HG02852 (cell line): Measurements from ENCODE around the gene ITGA8.
"Not testable (repeated sequence)": the region's sequence is repeated elsewhere in the genome, so short reads cannot be mapped to it uniquely, and the experiment has no call there.

Experiments
- ATAC-seq: cut with Tn5 transposase; IDR thresholded peaks from one replicate; pipeline ENCODE4 v1.9.1; 2021; ENCODE audit warnings: mild to moderate bottlenecking, moderate library complexity; ENCODE audit not compliant: unreplicated experiment

The ITGA8 gene

DNA sequence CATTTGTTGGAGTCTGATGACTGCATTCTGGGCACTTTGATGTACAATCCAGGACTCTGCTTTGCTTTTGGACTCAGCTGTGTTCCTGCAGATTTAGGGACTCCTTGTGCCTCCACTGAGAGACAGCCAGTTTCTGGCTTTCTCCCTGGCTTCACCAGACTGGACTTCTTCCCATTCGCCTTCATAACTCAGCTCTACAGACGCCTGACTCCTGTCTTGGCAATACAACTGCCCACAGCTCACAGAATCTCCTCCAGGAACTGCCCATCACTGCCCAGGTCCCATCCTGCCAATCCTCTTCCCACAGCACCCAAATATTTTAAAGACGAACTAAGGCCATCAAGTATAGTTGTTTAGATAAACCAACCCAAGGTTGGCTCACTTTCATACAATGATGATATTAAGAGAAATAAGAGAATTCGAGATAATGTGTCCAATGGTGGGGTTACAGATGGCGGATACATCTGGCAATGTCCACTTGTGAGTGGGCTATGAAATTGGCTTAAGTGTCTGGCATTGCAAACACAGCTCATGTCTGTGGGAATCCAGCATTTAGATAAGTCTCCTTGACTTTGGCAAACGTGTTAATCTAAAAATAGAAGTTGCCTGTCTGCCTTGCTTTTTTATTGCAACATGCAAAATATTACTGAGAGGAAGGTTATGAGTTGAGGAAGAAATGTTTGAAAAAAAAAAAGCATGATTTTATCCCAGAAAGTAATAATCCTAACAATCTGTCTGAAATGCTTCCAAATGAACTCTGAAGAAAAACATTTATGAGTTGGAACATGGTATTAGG is 95.1 kb downstream of the ITGA8 start:
- ATAC-seq, result no peak

DNA sequence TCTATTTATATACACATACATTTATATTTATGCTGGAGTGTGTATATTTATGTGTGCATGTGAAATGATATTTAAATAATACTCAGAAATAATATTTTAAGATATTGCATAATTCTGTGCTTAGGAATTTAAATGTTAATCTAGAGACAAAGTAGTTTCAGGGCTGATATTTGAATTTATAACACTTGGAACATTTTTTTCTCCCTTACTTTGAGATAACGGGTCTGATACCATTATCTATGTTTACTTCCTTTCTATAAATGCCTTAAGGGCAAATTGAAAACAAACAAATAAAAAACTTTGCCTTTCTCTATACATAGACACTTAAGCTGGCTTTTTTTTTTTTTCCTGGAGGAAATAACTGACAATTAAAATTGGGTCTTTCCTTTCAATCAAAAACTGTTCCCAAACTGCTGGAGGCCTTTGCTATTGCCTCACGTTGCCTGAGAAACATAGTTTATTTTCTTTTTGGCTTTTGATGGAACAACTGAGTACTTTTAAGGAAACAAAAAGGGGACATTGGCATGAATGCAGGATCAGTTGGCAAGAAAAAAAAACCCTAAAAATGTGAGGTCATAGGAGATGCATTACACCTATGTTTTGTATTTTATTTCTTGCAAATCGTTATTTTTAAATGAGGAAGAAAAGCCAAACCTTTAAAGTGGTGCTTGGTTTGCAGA is 98.7 kb downstream of the ITGA8 start:
- ATAC-seq, result no peak

DNA sequence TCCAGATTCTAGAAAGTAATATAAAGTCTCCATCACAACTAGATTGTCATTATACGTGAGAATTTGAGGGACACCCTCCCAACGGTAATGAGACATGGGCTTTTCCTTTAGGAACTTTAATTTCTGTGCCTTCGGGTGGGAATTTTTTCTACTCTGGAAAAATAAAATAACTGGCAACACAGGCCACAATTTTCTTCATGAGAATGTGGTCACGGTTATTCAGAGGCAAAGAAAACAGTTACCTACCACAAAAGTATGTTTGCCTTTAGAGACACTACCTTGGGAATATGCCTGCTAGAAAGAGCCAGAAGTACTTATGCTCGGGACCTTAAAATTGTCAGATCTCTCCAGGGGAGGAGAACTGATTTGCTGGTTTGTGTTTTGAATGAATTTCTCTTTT is 99.4 kb downstream of the ITGA8 start:
- ATAC-seq, result no peak

DNA sequence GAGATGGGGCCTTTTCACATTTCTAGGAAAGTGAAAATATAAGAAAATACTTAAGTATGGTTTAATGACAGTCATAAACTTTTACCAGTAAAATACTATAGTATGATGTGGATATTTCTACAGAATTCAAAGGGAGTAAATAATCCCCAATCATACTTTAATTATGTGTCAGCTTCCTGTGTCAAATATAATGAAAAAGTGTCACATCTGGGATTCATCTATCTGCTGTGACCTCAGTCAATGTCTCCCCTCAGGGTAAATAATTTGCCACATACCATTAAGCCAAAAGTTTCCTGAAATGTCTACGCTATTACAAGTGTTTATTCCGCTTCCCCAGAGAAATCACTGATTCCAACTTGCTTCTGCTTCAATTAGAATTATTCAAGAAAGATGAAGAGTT is 110.5 kb downstream of the ITGA8 start:
- no peak for ATAC-seq

DNA sequence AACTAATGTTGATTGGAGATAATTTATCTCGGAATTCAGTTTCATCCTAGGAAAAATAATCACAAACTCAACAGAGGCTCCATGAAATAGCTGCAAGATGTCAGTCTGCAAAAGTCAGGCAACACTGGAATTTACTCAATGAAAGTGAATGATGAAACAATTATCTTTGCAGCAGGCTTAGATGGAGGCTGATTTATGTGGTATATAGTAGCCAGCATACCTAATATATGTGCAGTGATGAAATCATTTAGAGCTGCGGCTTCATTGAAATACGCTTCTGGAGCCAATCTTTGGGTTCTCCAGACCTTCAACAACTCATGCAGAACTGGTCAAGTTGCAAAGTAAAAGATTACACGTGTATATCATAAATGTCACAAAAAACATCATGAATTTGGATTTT is 113.3 kb downstream of the ITGA8 start:
- ATAC-seq, result no peak

DNA sequence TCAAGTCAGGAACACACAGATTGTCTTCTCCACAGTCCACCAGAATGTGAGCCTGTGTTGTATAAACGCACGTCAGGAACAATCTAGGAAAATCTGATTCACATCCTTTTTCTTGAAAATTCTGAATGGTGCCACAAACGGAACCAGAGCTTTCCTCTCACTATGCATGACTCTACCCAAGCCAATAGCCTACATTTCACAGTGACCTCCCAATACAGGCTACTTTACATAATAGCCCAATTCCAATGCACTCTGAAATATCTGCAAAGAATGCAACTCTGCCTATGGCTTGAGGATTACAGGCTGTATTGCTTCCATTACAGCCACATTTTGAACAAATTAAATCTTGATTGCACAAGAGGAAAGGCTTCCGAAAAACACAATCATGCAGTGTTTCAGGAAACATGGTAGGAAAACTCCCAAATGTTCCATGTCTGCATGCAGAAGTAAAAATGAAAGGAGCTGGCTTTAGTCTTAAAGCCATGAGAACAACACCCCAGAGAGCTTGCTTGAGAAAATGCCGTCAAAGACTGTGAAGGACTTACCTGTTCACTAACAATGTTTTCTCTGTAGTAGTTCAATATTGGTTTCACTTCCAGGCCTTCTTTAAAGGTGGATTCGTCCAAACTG is 113.9 kb downstream of the ITGA8 start:
- no peak for ATAC-seq

DNA sequence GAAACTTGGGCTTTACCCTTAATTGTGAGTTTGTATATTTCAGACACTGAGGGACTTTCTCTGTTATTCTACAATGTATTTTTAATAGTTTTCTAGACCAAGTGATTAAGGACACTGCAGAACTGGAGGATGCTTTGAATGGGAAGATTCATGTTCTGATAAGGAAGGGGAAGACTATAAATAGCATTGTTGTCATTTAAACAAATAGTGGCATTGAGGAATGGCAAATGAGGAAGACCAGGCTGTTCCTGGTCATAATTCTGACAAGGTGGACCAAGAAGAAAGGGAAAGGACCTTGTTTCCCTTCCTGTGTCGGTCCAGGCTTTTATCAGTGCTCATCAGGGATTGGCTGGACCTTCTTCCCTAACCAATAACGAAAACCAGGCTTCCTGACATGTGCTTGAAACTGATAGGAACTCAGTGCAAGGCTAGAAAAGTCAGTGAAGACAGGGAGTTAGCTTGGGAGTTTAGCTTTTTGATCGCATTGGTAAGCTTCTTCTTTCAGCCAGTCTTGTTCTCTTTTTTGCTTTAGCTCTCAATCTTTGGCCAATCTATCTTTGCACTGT is 116.2 kb downstream of the ITGA8 start:
- ATAC-seq, result no peak

DNA sequence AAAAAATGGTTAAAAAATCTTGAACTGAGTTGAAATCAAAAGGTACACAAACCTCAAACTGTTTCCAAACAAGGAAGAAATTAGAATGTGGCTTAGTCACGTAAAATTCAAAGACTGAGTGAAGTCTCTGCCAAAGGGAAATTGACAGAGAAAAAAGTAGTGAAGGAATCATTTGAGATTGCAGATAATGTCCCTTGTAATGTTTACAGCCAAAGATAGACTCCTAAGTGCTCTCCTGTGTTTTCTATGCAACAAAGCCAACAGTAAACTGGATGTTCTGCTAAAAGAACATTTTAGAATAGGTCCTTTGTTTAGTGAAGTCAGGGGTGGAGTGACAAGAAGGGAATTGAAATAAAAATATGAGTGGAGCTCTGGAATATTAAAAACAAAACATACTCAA is 117.9 kb downstream of the ITGA8 start:
- ATAC-seq, result no peak

DNA sequence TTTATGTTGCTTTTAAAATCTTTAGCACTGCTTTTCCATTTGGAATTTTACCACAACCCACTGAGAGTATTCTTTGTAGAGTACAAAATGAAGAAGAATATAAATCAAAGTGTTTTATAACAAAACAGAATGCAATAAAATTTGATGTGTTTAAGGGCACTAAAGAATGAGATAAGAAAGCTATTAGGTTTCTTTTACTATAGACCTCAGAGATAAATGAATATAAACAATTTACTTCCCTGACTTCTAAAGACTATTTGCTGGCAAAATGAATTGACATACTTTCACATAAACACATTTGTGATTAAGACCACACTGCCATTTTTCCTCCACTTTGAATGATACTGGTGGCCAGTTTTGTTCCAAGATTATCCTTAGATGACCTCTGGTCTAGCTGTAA is 124.5 kb downstream of the ITGA8 start:
- ATAC-seq, result no peak

DNA sequence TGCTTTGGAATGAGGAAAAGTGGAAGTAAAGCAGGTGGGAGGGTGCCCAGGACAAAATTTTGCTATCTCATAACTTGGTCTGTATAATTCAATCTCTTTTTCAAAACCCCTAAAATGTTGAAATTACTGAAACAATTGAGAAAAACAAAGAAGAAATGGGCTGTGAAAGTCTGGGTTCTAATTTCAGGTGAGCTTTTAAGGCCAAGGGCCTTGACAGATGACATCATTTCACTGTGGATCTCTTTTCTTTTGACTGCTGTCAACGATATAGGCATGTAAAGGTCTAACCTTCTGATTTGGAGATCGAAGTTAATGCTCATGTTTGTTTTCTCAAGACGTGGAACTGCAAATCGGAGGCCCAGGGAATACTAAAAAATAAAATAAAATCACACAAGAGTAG is 127.8 kb downstream of the ITGA8 start:
- ATAC-seq, result no peak

DNA sequence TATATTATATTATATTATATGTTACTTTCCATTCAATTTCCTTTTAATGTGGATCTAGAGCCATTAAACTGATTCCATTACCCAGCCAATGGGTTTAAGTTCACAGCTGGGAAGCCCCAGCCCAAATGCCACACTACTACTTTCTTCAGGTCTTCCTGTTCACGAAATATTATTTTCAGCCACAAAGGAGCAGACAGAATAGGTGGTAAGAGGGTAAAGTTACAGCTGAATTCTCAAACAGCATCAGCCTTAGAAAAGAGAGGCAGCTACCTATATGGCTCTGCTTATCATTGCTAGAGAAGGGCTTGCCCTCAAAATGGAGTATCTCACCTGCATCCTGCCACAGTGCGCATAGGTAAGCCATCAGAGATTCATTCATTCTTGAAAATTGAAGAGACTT is 128.3 kb downstream of the ITGA8 start:
- ATAC-seq, result no peak

DNA sequence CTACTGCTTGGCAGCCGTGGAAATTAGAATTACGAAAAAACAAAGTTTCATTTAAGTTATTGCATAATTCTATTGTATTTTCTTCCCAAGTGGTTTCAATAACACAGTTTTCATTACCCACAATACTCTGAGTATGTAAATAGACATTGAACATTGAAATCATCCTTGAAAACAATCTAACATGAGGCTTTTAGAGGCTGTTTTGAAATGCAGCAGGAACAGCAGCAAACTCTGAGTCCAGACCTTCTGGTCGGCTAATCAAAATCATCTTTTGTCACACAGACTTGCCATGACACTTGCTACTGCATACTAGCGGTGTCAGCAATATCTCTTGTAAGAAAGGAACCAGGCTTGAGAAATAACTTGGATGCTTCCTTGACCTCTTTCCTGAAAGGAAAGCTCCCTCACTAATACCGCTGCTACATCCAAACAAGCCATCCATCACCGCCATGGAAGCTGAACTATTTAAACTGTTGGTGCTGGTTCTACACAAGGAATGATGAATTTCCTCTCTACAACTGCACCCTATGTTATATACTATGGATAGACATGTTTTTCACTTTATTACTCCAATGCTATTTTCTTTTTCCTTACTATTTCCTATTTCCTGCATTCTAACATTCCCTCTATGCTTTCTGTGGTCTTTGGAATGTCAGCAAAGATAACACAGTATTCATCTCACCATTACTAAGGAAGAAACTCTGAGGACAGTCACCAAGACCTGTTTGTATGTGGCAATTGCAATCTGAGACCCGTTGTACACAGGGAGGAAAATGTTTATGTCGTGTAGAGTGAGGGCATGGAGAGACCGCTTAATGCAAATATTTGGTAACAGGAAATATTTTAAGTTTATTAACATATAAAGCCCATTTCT is 130.8 kb downstream of the ITGA8 start:
- ATAC-seq, result no peak

DNA sequence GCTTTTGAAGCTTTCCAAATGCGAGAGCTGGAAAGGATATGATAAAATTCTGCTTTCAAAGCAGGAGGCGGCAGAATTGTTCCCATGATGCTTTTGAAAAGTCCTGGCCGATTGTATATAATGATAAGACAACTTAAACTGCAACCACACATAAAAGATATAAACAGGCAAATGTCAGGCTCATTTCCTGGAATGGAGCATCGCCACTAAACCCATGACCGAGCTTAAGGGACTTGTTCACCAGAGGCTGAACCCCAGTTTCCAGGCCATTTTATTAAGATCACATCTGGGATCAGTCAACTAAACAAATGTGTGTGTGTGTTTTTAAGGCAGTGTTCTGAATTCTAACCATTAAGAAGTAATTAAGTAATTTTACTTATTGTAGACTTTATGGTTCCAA is 131.6 kb downstream of the ITGA8 start:
- no peak for ATAC-seq

DNA sequence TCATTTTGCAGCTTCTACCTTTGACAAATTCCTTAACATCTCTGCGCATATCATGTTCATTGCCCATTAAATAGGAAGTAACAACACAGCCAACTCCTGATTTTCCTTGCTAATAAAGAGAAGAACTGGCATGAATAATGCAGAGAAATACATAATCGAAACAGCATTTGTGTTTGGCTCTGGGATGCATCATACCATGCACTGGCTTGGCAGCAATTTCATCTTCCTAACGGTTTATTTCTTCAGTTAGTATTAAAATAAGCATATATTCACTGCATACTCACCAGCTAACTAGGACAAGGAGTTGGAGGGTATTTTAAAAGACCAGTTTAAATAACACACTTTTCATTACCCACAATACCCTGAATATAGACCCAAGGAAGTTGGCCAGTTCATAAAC is 132.5 kb downstream of the ITGA8 start:
- ATAC-seq, result no peak

DNA sequence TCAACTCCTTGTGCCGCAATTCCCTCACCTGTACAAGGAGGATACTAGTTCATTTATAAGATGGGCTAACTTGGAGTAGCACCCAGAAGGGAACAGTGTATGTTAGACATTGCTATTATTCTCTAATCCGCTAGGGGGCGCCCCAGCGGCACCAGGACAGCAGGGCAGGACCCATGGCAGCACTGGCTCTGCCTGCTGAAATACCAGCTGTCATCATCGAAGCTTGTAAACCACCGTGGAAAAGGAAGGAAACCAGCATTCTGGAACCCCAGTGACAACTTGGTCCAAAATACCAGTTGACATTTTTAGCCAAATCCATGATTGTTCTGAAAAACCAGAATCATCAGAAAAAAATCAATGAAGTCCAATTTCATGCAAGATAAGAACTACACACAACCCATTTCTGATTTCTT is 134.4 kb downstream of the ITGA8 start:
- peak; percentile 74 for ATAC-seq

DNA sequence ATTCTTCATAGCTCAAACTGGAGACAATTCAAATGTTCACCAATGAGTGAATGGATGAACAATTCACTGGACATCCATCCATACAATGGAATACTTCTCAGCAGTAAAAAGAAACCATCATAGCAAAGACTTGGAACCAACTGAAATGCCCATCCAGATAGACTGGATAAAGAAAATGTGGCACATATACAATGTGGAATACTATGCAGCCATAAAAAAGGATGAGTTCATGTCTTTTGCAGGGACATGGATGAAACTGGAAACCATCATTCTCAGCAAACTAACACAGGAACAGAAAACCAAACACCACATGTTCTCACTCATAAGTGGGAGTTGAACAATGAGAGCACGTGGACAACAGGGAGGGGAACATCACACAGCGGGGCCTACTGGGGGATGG is 136.8 kb downstream of the ITGA8 start:
- ATAC-seq, result not testable (repeated sequence)

DNA sequence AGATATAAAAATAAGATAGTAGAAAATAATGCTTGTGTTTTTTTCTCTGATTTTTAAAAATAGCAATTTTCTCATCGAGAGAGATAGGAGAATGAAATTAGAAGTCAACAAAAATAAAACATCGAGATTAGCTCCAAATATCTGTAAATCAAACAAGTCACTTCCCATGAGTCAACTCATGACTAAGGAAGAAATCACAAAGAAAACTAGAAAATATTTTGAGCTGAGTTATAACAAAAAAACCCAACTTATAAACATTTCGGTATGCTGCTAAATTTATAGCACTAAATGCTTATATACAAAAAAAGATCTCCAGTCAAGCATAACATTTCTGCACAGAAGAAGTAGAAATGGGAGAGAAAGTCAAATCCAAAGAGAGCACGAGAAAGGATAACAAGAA is 140.1 kb downstream of the ITGA8 start:
- no peak for ATAC-seq

DNA sequence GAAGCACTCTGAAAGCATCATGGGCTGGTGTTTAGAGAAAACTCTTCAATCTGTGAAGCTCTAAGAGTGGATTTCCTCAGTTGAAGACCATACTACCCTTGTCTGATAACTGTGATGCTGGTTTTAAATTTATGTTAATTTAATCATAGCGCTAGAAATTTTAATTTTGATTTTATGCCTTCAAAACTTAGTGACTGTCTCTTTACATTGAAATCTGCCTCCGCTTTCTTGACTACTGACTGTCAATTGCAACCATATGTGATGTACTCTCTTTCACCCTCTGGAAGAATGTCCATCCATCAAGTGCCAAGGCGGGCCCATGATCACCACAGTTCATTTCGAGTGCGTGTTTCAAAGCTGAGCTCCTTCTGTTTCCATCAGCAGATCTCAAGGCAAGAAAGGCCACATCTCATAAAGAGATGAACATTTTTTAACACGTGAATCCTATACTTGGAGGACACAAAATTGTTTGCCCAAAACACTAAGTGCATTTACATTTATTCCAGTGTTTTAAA is 147.1 kb downstream of the ITGA8 start:
- ATAC-seq, result no peak

DNA sequence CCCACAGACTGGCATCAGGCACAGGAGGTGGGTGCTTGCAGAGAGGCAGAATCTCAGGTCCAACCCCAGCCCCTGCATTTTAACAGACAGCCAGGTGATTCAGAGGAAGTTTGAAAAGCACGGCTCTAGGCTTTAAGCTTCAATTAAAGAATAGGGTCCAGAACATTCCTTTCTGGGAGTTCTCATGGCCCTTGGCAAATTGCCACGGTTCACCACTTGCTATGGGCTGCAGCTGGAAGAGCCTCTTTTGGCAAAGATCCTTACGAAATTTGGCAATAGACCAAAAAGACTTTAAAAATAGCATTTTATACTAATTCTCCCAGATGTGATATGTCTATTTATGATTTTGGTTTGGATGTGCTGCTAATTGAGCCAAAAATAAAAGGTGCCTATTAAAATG is 148.1 kb downstream of the ITGA8 start:
- no peak for ATAC-seq

DNA sequence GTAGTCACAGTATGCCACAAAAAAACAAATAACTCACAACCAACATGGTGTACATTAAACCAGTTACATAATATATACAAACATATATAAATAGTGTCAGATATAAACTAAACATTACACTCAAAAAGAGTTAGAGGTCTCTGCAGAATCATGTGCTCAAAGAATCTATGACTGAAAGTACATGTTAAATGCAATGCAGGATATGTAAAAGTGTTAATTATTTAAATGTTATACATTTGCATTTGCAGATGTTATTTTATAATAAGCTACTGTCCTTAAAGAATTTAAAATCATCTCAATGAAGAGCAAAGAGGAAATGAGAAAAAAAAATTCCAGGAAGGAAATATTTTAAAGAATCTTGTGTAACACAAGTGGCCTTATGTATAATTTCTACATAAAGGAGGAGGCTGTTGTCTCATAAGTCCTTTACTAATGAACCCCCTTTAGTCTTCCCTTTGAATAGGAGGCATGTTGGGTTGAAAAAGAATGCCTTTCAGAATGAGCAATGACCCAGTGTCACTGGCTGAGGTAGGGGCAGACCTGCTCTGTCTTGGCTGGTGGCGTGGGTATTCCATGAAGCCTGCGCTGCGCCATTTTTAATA is 148.9 kb downstream of the ITGA8 start:
- ATAC-seq, result no peak
